Stimulated activated CD4-positive, alpha-beta T cell treated with anti-CD3 and anti-CD28 coated beads, Interleukin-15, amount 100 ng/mL, for 24 hours (primary cell): ENCODE measurements around the gene CLRN1.

Source experiments
- DNase-seq: peaks from one replicate; pipeline ENCODE4 v3.0.0-alpha.2; 2020

Gene CLRN1

DNA sequence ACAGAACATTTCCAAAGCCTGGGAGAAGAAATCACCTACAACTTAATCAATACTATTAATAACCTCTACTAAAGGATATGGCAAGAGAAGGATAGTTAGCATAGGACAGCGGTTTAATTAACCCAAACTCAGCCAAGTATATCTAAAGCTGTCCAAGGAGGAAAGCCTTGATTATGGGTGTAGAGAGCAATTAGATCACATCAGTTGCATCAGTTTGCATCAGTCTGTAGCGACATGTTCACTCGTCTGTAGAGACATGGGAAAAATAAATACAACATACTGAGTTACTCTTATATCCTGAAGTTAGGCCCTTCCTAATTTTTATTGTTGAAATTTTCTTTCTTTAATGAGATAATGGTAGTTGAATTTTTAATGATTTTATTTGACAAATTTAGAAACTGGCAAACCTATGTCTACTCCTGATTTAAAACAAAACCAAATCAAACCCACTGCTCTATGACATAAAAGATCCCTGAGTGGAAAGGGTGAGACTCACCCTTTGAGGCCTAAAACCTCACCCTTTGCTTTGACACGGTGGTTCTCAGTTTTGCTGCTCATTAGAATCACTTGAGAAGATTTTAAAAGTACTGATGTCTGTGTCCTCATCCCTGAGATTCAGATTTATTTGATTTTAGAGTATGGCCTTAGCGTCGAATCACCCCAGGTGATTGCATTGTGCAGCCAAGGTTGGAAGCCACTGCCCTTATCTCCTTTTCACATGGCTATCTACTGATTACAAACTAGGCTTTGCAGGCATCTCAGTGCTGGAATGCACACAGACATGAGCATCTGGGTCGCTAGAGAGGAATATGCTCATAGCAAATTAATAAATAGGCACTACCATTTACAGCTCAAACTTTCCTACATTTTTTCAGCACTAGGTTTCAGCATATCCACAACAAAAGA, 2.8 kb upstream of the CLRN1 start:
- DNase-seq = peak; percentile 12

DNA sequence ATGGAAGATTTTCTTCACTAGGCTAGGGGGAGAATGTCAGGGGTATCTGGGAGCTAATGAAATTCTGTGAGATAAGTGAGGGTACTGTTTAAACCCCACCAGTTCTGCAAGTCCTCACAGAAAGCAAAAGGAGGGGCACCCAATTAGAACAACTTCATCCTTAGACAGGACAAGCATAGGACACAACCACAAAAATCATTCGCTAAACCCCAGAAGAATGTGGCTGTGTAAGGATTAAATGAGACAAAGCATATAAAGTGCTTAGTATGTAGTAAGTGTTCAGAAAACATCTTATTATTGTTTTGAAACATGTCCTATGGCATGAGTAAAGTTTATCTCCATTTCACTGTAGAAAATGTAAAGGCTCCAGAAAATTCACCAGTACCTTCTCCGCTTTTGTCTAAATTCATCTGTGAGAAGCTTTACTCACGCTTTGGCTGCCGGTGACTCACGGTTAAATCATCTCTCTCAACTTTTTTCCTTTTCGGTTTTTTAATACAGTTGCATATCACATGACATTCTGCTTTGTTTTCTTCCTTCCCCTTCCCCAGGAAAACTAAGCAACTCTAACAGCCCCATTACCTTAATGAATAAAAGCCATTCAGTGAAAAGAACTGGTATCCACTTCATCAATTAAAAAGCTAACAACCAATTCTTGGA, 1.7 kb downstream of the CLRN1 start:
- no peak for DNase-seq

DNA sequence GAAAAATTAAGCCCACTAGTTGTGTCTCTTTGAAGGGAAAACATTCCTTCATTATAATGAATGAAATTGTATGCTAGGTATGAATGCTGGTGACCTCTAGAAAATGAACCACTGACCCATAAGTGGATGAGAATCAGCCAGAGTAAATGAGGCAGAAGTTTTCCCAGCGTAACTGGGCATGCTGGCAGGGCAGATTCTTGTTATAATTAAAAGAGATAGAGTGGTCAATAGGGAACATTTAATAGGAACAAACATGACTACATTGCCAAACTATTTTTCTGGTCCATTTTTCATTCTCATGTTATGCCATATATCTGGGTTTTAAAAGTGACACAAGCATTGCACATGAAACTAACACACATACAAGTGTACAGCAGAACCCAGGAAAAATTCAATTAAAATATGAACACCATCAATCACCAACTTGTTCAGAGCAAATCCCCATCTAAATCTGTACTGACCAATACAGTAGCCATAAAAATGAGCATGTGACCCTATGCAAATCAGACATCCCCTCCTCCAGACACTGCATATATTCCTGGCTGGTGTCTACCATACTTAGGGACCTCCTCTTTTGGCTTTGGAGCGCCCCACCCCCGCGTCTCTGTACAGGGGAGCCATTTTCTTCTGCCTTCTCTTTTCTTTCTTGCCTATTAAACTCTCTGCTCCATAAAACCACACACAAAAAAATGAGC, 4.0 kb downstream of the CLRN1 start:
- DNase-seq = no peak

DNA sequence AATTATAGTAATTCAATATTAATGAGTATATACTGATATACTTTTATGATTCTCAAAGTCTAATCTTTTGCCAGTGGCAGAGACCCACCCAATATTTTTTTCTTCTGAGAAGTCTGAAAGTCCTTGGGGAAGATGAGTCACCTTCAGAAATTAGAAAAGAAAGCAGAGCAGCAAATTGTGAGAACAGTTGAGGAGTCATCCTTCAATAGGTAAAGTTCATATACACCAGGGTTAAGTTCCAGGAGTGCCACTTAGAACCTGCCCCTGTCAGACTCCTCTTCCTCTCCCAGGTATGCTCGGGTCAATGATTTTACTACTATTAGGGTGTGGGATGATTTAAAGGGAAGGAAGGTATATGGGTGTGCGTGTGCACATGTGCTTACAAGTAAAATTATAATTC, 7.1 kb downstream of the CLRN1 start:
- DNase-seq = no peak

DNA sequence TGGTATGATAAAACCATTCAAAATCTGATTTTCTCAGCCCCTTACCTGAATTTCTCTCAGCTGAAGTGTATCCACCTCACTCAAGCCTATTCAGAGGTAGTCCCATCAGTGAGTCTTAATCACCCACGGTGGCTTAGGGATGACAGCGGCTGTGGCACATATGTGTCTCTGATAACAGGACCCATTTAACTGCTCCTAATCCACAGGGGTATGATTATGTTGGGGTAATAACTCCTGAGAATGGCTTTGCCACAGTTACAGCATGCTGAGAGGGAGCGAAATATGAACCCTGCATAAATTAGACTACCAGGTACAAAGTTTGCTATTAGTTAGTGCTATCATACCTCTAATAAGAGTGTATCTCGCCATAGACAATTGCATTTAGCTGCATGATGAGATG, 10.6 kb downstream of the CLRN1 start:
- DNase-seq = no peak

DNA sequence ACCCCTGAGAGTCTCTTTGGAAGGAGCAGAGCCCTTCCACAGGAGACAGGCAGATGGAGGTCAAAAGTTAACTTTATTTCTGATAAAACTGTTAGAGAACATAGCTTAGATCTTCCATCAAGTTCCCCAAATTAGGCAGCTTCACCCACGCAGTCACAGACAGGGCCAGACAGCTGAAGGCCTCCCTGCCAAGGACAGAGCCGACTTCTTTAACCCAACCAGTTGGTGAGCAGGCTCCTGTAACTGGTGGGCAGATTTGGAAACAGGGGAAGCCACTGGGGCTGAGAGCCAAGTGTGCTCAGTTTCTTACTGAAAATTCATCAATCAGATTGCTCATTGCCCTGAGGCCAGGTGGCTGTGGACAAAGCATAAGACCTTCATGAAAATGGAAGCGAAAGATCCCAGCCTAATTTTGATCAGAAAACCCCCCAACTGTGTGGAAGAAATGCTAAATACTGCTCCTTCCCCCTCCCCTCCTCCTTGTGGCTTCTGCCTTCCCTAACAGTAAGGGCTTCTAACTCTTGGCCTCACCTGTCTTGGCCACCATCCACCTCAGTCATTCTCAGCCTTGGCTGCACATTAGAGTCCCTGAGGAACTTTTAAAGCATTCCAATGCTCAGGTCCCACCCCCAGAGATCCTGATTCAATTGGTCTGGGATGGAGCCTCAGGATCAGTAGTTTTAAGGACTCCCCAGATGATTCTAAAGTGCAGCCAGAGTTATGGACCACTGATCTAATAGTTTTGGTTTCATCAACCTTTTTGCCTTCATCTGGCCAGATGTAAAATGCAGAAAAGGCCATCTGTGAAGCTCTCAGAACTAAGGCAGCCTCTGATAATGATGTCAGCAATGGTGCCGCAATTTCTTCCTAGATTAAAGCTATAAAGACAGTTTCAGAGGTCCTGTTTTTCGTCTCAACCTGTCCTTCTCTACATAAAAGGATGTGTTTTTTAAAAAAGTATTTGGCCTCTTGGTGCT, 11.5 kb downstream of the CLRN1 start:
- no peak for DNase-seq

DNA sequence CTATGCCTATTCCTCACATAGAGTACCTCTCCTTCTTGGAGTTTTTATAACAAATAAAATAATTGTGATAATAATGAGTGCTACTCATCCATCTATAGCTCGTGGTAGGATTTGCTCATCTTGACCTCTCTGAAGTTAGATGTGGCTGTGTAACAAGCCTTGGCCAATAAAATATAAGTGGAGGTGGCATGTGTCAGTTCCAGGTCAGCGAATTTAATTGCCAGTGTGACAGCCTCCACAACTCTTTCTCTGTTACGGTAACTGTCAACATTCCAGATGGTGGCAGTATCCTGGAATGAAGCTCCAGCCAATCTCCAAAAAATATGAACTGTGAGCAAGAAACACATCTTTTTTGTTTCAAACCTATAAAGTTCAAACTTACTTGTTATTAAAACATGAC, 13.8 kb downstream of the CLRN1 start:
- DNase-seq = no peak

DNA sequence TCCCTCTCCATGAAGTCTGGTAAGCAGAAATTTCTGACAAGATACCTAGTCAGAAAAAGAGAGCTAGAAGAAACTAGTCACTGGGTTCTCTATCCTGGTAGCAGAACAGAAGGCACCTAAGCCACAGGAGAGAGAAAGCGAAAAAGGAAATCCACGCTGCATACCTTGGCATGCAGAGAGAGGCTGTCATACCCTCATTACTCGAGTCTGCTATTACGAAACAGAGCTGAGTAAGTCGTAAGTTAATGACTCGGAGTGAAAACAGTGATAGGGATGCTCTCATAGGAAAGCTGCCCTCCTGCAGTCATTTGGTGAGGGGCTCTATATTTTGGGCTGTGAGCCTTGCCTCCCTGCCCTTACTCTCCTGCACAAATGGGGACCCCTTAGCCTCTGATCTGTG, 16.2 kb downstream of the CLRN1 start:
- peak; percentile 4 for DNase-seq

DNA sequence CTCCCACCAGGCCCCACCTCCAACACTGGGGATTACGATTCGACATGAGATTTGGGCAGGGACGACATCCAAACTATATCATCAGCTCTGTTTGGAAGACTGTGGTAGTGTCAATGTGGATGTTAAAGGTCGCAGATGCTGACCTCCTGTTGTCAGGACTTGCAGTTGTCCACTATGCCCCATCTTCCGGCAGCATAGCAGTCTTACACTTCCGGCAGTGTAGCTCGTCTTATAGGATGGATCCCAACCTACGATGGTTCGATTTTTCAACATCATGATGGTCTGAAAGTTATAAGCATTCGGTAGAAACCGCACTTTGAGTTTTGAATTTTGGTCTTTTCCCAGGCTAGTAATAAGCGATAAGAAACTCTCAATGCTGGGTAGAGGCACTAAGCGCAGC, 20.6 kb downstream of the CLRN1 start:
- DNase-seq = no peak

DNA sequence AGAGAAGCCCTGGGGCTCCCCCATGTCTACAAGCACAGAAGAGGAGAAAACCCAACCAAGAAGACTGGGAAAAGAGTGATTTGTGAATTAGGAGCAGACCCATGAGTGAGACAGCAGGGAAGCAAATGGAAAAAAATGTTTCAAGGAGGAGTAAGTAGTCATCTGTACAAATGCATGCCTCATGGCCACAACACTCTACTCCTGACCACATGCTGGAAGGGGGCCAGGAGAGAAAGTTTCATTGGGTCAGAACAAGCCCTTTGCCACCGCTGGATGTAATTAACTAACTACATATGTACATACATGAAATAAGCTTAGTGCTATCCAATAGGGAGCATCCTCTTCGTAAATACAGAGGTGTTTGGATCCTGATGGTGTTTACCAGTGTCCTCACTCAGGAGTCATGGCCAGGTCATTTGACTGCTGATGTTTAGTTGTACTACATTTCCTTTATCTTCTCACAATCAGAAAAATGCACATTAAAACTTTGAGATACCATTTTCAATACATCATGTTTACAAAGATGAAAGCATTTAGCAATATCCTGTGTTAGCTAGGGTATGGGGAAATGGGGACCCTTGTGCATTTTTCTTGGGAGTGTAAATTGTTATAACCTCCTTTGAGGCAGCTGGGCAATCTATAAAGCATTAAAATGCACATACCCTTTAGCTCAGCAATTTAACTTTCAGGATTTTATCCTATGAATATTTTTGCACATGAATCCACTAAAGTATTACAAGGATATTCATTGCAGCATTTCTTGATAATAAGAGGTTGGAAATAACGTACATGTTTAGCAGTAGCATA, 27.1 kb downstream of the CLRN1 start:
- no peak for DNase-seq

DNA sequence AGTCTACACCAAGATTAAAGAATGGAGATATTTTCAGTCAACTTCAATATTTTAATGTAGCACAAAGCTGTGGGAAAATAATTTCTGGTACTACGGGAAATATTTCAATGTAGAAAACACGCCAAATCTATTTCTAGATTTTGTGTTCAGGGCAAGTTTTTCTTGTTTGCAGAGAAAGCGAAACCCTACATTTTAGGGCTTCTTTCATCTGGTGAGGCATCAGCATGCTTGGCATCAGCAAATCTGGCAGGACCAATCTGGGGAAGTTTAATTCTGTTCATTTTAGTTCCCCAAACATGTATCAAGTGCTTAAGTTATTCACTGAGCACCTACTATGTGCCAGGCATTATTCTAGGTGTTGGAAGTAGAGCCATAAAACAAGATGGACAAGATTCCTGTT, 30.3 kb downstream of the CLRN1 start:
- no peak for DNase-seq

DNA sequence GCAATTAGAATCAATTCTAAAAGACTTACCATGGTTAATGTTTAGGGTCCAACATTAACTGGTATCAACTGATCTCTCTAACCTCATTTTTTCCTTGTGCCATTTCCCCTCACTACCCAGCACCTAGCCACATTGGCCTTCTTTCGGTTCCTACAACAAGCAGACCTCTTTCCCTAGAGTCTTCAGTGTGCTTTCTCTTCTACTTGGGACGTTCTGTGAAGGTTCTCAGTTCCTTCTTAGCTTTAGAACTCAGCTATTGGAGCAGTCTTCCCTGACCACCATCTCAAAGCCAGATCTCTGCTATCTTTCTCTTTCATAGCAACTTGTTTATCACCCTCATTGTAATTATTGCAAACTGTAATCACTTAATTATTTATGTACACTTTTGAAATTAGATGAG, 35.8 kb downstream of the CLRN1 start:
- no peak for DNase-seq

DNA sequence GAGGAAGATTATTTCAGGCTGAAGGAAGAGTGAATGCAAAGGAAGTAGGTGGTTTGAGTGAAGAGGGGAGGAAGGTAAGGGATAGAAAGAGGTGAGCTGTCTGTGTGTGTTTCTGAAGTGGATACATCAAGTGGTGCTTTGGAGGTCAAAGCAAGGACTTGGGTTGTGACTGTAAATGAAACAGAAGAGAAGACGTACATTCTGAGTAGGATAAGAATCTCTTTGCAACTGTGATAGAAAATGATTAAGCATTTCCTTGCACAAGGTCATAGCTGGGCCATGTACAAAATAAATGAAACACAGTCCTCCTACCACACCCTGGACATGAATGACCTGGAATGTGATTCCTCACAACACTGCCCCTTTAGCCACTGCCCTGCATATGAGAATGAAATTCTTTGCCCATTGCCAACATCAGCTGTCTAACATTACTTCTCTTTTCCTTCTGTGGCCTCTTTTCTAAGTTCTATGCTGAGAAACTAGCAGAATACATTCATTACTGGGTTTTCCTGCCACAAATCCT, 39.0 kb downstream of the CLRN1 start:
- DNase-seq = no peak

DNA sequence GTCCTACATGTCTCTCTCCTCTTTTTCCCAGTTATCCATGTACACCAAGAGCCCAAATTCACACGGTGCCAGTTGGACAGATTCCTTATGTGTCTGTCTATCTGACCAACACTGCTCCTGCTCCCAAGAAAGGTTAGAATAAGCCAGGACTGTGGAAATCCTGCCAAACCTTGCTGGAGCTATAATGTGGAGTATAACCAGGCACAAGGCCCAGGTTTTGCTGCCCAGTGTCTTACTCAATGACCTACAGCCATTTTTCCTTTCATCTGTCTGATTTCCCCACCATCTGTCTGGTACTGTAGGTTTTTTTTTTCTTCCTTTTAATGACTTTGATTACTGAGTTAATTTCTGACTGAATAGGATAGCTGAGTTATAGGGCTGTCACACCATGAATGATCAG, 40.8 kb downstream of the CLRN1 start:
- DNase-seq = no peak

DNA sequence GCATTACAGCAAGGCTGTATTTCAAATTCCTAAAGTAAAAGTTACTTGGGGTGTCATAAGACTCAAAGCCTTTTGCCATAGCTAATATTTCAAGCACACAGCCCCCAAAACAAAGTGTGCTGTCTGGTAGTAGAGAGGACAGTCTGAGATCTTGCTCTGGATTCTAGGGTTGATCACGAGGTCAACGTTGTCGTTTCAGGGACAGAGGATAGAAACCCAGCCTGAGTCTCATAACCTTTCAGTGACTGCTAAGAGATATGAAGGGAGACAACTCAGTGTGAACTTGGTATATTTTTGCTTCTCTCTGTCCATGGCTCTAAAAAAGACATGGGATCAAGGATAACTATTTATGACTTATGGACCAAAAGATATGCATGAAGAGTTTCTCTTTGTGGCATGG, 41.7 kb downstream of the CLRN1 start:
- DNase-seq = no peak

DNA sequence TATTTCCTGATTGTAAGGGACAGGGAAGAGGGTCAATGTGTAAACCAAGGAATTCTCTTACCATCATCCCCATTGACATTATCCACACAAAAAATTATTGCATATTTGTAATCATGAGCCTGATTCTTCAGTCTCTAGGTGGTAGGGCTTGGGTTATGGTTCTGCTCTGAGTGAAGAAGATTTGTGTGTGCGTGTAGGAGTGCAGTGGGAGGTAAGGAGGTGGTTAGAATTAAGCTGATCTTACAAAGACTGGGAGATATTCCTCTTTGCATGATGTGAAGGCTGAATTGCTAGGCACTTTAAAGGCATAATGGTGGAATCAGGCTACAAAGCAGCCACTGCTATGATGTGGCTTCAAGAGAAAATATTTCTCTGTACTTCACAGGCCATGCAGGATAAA, 44.3 kb downstream of the CLRN1 start:
- no peak for DNase-seq

DNA sequence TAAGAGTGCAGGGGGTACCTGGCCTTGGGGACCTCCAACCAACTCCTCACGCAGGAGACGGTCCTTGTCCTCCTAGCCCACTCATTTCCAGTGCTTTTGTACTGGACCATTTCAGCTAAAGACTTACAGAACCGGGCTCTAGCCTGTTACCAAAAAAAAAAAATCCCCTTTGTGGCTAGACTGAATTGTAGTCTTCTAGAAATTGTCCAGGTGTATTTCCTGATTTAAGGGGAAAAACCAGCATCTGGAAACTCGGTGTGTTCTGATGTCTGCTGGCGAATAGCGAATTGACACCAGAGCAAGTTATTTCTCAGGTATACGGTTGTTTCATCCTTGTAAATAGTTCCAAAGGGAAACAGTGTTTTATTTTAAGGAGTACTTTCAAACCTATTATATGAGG, 46.2 kb downstream of the CLRN1 start:
- DNase-seq = no peak

DNA sequence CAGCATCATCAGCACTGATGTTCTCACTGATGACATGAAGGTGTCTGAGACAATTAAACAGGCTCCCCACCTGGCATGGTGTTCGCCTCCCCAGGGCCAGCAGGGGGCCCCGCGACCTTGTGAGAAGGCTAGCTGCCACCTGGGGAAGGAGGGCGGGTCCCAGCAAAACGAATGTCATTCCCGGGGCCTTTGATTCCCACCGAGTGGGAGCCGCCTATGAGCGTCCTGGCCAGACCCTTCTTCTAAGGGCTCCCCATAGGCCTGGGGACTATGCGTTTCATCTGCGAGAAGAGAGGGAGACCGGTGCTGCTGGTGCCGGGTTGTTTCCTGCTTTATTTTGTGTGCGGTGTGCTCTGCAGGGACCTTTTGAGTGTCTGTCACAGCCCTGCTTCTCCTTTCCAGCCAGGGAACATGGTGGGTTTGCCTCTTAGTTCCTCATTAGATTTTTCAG, 46.8 kb downstream of the CLRN1 start:
- DNase-seq = peak; percentile 76

DNA sequence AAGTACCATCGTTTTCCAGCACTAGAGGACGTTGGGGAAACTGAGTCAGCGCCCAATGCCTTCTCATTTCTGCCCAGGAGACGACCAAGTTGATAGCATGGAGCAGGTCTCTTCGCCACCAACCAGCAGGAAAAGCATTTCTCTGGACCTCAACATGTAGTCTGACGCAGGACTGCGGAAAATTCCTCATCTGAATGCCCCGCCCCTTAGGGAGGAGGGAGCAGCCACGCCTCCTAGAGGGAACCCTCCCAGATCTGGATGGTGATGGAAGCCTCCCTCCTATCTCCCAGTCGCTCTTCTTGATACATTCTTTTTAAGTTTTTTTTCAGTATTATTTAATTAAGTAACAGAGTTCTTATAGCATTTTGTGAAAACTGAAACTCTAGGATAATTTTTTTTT, 49.9 kb downstream of the CLRN1 start:
- no peak for DNase-seq

DNA sequence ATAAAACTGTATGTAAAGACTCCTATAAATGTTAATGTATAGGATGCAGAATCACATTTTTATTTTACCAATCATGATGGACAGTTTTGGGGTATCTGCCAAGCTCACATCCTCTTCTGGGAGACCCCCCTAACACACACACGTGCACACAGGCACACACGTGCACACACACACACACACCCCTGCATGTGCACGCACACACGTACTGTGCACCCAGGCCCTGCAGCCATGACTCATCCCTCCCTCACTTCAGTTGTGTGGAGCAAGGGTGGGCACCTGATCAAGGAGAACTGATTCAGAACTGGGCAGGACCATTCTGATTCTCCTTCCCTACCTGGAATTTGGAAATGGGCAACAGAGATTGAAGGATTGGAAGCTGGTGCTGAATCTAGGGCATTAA, 51.3 kb downstream of the CLRN1 start:
- no peak for DNase-seq

DNA sequence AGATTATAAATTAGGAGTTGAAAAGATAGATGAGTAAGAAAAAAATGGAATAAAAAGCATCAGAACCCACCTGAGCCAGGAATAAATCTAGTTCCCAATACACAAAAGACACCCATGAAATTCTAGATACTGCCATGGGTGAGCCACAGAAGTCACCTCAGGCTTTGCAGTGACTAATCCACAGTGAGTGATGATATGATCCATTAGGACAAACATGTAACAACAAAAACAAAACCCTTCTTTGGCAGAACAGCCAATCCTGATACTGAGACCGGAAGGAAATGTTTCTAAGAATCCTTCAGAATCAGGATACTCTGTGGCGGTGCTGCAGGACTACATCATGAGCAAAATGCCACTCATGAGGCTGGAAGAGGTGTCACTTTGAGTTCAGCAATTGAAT, 52.3 kb downstream of the CLRN1 start:
- no peak for DNase-seq

DNA sequence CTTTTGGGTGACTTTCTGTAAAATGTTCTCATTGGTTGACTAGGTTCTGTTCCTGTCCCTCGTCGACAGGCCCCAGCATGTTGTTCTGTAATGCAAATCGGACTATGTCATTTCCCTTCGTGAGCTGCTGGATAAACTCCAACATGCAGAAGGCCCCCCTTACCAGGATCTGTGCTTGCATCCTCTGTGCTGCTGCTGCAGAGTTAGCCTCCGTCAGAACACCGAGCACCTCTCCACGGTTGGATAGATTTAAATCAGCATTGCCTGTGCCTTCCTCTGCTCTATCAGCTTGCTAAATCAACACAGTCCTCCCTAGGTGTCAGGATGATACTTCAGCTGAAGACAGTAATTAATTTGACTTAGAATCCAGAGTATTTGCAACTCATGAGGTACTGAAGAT, 54.6 kb downstream of the CLRN1 start:
- no peak for DNase-seq
